Measurements from ENCODE around the gene EPM2AIP1. TPM values are rescaled to one million over a fixed set of nuclear protein-coding genes. Genes with fewer than 3 reads are reported as not detected.

EPM2AIP1 gene
- total RNA-seq, 1 experiment from 2014 or later, result 8.7 TPM

DNA sequence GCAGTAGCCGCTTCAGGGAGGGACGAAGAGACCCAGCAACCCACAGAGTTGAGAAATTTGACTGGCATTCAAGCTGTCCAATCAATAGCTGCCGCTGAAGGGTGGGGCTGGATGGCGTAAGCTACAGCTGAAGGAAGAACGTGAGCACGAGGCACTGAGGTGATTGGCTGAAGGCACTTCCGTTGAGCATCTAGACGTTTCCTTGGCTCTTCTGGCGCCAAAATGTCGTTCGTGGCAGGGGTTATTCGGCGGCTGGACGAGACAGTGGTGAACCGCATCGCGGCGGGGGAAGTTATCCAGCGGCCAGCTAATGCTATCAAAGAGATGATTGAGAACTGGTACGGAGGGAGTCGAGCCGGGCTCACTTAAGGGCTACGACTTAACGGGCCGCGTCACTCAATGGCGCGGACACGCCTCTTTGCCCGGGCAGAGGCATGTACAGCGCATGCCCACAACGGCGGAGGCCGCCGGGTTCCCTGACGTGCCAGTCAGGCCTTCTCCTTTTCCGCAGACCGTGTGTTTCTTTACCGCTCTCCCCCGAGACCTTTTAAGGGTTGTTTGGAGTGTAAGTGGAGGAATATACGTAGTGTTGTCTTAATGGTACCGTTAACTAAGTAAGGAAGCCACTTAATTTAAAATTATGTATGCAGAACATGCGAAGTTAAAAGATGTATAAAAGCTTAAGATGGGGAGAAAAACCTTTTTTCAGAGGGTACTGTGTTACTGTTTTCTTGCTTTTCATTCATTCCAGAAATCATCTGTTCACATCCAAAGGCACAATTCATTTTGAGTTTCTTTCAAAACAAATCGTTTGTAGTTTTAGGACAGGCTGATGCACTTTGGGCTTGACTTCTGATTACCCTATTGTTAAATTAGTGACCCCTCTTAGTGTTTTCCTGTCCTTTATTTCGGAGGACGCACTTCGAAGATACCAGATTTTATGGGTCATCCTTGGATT lies 674 bp upstream of the EPM2AIP1 start, which contains the start of gene MLH1 (continued):
- TF ChIP-seq REST (IDR thresholded peaks at IDR 0.05; ENCODE audit: low read depth) (no peak), MAX (IDR thresholded peaks at IDR 0.05) (peak; percentile 95), ELF1 (IDR thresholded peaks at IDR 0.05; ENCODE audit: borderline replicate concordance, low read depth) (no peak; the same call in 1 of the 2 replicates), POLR2AphosphoS5 (IDR thresholded peaks at IDR 0.05; ENCODE audit: low read depth, low read length) (peak; percentile 97), CBX3 (IDR thresholded peaks at IDR 0.05; ENCODE audit: low read depth) (0 out of 2 replicates have a peak, but pooled peaks have one; percentile 5), JUND (IDR thresholded peaks at IDR 0.05) (no peak)
